ENCODE measurements around the gene STMND1.

GRCh38 chr6:17149571-17149970 lies 47.7 kb downstream of the STMND1 start:
- TF ChIP-seq TAF1 (IDR thresholded peaks at IDR 0.05; ENCODE audit: low read depth) (no peak), EZH2 (IDR thresholded peaks at IDR 0.05; ENCODE audit: borderline replicate concordance, insufficient read depth, low read length, poor library complexity, severe bottlenecking) (no peak), CTCF (IDR thresholded peaks at IDR 0.05; ENCODE audit: poor library complexity, severe bottlenecking) (no peak), EP300 (conservative IDR thresholded peaks at IDR 0.05; ENCODE audit: poor library complexity, severe bottlenecking) (no peak), REST (IDR thresholded peaks at IDR 0.05; ENCODE audit: borderline replicate concordance) (no peak), POLR2AphosphoS5 (IDR thresholded peaks at IDR 0.05) (no peak), RAD21 (conservative IDR thresholded peaks at IDR 0.05) (no peak), SMC3 (conservative IDR thresholded peaks at IDR 0.05; ENCODE audit: poor library complexity) (no peak), MXI1 (conservative IDR thresholded peaks at IDR 0.05; ENCODE audit: poor library complexity, severe bottlenecking) (no peak)

All from neural cell (in vitro differentiated cells).